Keratinocyte (primary cell): ENCODE data around the gene RHOC.

Source experiments
- CTCF ChIP-seq, 3 experiments: IDR thresholded peaks in 1 of 3; conservative IDR thresholded peaks in 1 of 3; optimal IDR thresholded peaks in 1 of 3; 2 replicates in 2 of 3; 3 replicates in 1 of 3; pipeline versions ENCODE3 to v1.5.1; 2011; ENCODE audit warnings: low read length in 3 of 3, mild to moderate bottlenecking in 3 of 3, moderate library complexity in 2 of 3, control low read depth in 1 of 3, inconsistent platforms in 1 of 3; ENCODE audit not compliant: insufficient read depth in 2 of 3; ENCODE audit errors: extremely low read depth in 1 of 3
- EZH2 ChIP-seq: IDR thresholded peaks from one replicate; pipeline ENCODE4 v1.6.1; 2012; ENCODE audit warnings: inconsistent platforms, mild to moderate bottlenecking, low read length, moderate library complexity

GRCh38 chr1:112689196-112689841 is 17.6 kb downstream of the RHOC start:
- TF ChIP-seq CTCF (optimal IDR thresholded peaks at IDR 0.05 in 1 of 3, IDR thresholded peaks at IDR 0.05 in 1 of 3, conservative IDR thresholded peaks at IDR 0.05 in 1 of 3; ENCODE audit: extremely low read depth in 1 of 3, insufficient read depth in 2 of 3, low read length in 3 of 3) (no peak), EZH2 (no peak)
